Activated CD4-positive, alpha-beta T cell treated with anti-CD3 and anti-CD28 coated beads, Interleukin-2, amount 50 U/mL, for 48 hours (primary cell): Measurements from ENCODE around the gene CLEC2D.

Experiments
- DNase-seq, 2 experiments: peaks; one replicate each; pipeline ENCODE4 v3.0.0-alpha.2; 2020

The CLEC2D gene

GRCh38 chr12:9669534-9669933 lies at the start of gene CLEC2D:
Gene CLEC2D, plus strand, starts transcription at chr12:9669713. Its CDS starts 22 bp downstream, at chr12:9669735.
- peak in 1 of 2 experiments; percentile 31 for DNase-seq

- DNase-seq = no peak
Measured at GRCh38 chr12:9625019-9625418, 44.5 kb upstream of the CLEC2D start.

- DNase-seq = no peak
Measured at GRCh38 chr12:9626291-9626690, 43.2 kb upstream of the CLEC2D start.

GRCh38 chr12:9626821-9627220 lies 42.7 kb upstream of the CLEC2D start:
- no peak for DNase-seq

- no peak for DNase-seq
Measured at GRCh38 chr12:9632766-9633165, 36.7 kb upstream of the CLEC2D start.

GRCh38 chr12:9634177-9634803 lies 35.2 kb upstream of the CLEC2D start:
- DNase-seq = peak; percentile 82 to 86

GRCh38 chr12:9634969-9635754 lies 34.4 kb upstream of the CLEC2D start:
- no peak for DNase-seq

GRCh38 chr12:9636150-9636850 lies 33.2 kb upstream of the CLEC2D start:
- DNase-seq = no peak

- DNase-seq = no peak
Measured at GRCh38 chr12:9636851-9637206, 32.7 kb upstream of the CLEC2D start.

- DNase-seq = no peak
Measured at GRCh38 chr12:9640024-9640423, 29.5 kb upstream of the CLEC2D start.

GRCh38 chr12:9642606-9643265 lies 26.8 kb upstream of the CLEC2D start:
- no peak for DNase-seq

- DNase-seq = no peak
Measured at GRCh38 chr12:9643266-9643660, 26.2 kb upstream of the CLEC2D start.

- DNase-seq = peak in 1 of 2 experiments; percentile 53
Measured at GRCh38 chr12:9644985-9645551, 24.4 kb upstream of the CLEC2D start.

- DNase-seq = no peak
Measured at GRCh38 chr12:9646794-9647781, 22.4 kb upstream of the CLEC2D start.

- DNase-seq = peak; percentile 93 to 94
Measured at GRCh38 chr12:9647825-9648700, 21.4 kb upstream of the CLEC2D start.

GRCh38 chr12:9648701-9649531 lies 20.6 kb upstream of the CLEC2D start:
- DNase-seq = no peak

GRCh38 chr12:9649532-9649940 lies 20.0 kb upstream of the CLEC2D start:
- DNase-seq = peak in 1 of 2 experiments; percentile 54

GRCh38 chr12:9650151-9650576 lies 19.3 kb upstream of the CLEC2D start:
- DNase-seq = no peak

- peak; percentile 65 to 74 for DNase-seq
Measured at GRCh38 chr12:9651265-9651729, 18.2 kb upstream of the CLEC2D start.
